Stimulated activated CD4-positive, alpha-beta T cell treated with anti-CD3 and anti-CD28 coated beads, Interleukin-1b, Interleukin-23, amount 100 ng/mL, for 24 hours (primary cell): ENCODE data around the gene DMRTA1.
"Not testable (repeated sequence)": the region's sequence is repeated elsewhere in the genome, so short reads cannot be mapped to it uniquely, and the experiment has no call there.

Experiments used
- DNase-seq, 4 experiments: peaks; one replicate each; pipeline ENCODE4 v3.0.0-alpha.2; 2020; ENCODE audit warnings: low read depth in 4 of 4, low spot score in 1 of 4

Gene DMRTA1, protein sequence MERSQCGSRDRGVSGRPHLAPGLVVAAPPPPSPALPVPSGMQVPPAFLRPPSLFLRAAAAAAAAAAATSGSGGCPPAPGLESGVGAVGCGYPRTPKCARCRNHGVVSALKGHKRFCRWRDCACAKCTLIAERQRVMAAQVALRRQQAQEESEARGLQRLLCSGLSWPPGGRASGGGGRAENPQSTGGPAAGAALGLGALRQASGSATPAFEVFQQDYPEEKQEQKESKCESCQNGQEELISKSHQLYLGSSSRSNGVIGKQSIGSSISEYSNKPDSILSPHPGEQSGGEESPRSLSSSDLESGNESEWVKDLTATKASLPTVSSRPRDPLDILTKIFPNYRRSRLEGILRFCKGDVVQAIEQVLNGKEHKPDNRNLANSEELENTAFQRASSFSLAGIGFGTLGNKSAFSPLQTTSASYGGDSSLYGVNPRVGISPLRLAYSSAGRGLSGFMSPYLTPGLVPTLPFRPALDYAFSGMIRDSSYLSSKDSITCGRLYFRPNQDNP

DNA sequence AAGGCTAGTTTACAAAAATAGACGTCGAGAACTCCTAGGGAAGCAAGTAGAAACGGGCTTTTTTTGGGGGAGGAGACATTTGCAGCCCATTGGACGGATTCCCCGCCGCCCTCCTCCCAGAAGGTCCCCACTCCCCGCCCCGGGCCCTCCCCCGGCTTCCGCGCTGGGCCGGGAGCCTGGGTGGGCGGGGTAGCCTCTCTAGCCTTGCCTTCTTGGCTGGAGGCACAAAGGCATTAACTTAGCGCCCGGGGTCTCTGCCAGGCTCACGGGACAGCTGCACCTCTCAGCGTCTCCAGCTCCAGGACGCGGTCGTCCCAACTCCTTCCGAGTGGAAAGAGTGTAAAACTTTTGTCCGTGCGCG, at the start of gene DMRTA1:
TSS of gene DMRTA1 (plus strand) at position 236 of the 361 bp plus-strand sequence. CDS start 242 bp downstream, outside the sequence.
- DNase-seq, result no peak

DNA sequence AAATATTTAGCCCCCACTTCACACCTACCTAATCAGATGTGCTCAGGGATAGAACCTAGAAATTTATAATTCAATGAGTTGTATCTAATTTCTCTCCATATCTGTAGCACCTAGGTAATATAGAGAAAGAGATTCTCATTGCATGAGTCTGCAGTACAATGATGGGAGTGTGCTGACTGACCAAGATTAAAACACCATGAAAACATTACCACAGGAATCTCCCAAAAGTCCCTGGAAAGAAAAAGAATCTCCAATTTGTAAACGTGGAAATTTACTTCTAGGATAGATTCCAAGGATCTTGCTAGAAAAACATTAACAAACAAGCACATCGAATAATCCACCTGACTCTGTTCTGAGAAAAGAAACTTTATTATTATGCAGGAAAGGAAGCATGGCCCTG, 45.0 kb upstream of the DMRTA1 start:
- no peak for DNase-seq

DNA sequence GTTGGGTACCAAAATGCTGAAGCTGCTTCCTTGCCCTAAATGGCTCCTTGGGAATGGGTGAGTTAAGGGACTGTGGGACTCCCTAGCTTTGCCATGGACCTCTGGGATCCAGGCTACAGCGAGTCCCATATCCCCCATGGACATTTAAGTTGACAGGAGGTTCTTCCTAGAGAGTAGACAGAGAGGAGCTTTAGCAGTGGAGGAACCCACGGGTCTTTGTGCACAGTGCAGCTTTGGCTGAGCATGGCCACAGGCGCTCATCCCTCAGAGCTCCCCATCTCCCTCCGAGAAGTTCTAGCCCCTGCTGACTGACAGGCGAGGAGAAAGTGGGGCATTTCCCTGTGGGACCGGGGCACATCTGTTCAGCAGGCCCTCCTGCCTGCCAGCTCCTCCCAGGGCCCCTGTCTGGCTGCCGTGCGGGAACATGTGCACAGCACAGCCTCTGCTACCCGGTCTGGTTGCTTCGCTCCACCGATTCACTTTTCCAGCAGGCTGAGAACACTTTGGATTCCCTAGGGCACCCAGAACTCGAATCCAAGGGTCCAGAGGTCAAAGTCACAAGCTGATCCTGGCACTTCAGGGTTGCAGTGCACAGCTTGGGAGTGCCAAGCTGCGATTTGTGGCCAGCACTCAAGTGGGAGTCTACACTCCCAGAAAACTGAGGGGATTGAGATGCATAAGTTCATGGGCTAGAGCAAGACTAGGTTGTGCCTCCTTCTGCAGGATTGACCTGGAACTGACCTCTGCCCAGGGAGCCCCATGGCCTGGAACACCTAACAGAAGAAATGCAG, 40.6 kb upstream of the DMRTA1 start:
- DNase-seq, result no peak

DNA sequence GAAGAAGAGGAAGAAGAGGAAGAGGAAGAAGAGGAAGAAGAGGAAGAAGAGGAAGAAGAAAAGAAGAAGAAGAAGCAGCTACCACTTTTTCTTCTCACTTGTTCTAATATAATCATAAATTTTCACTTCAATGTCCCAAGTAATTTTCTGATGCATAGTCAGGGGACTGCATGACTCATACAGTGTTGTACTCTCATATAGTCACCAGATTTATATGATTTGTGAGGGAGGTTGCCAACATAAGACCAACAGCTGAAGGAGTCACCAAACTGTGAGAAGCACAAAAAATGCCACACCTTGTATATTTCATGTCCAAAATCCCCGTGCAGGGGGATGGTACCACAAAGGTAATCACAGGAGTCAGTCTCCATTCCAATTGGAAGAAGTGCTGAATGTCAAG, 32.7 kb upstream of the DMRTA1 start:
- DNase-seq, result no peak

DNA sequence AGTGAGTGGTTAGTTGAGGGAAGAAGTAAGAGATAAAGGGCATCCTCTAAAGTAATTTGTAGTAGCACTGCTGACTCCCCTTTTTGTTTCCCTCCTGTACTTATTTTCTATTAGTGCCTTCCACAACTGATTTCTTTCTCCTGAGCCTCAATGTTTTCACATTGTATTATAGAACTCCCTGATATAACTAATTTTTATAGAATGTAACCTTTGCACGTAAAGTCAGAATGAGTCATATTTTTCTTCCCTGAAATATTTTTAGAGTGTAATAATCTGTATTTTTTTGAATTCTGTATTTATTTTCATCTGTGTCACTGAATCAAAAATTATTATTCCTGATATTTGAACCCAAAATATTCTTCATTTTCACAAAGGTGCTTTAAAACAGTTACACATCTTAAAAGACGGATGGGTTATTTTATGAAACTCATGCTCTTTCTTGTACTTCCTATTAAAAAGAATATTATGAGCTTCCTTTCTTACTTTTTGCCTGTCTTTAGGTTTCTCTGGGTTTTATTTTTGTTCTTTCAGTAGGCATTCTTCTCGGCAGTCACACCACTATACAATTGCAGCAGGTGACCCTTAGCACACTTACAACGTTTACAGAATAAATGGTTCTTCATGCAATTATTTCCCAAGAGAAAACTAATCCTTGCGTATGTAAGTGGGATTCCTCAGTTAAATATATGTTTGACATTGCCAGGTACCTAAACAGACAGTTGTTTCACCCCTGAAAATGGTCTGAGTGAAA, 30.5 kb upstream of the DMRTA1 start:
- DNase-seq, result no peak

DNA sequence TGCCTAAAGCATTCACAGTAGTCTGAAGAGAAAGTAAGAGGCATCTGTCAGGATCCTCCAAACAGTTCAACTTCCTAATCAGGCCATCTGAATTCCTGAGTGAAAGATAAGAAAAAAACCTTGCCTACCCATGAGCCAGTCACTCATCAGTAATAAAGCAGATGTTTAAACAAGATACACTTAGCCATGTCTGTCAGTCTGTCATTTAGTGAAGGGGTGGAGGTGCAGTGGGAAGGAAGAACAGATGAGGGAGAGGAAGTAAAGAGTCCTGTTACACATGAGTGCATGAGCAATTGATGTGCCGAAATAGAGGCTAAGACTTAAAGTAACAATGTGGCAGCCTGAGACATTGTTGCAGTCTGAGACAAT, 29.9 kb upstream of the DMRTA1 start:
- DNase-seq, result no peak

DNA sequence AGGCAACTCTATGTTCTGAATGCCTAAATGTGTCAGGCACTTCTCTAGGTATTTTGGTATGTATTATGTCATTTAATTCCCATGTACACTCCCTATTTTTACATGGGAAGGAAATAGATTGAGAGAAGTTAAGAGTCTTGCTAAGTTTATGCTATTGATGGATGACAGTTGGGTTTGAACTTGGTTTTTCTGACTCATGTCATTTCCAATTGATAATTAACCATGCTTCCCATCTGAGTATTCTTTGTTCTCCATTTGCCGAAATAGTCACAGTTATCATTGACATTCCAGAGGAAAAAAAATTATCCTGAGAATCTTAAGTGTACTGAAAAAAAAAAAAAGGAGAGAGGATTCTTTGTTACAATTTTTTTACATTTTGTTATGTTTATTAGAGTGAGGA, 23.1 kb upstream of the DMRTA1 start:
- DNase-seq, result no peak

DNA sequence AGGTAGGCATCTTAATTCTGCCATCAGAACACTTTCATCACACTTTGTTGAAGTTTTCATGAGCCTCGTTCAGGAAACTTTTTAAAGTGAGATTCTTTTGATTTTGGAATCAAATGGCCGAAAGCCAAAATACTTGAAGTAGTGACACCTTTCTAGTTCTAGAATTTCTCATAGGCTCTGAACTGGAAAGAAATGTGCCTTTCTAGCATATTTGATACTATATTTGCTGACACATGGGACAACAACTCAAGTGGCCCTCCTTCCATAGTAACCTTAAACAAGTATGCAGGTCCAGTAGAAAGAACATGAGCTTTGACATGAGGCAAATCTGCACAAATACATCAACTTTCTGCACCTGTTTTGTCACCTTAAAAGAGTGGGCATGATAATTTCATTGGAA, 22.0 kb upstream of the DMRTA1 start:
- no peak for DNase-seq

DNA sequence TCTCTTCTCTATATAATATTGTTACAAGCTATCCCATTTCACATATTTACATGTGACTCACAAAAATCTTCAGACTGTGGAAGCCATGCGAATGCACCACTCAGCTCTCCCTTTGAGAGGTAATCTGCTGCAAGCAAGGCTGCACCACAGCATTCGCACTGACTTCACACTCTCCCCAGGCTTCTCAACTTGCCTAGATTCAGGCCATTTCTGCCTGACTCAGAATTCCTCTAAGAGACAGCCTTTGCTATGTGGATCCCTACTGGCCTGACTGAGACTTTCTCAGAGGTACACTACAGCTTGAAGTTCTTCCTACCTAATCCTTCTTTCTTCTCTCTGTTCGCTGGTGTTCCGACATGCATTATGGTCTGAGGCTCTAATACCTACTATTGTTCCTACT, 21.1 kb upstream of the DMRTA1 start:
- DNase-seq, result no peak

DNA sequence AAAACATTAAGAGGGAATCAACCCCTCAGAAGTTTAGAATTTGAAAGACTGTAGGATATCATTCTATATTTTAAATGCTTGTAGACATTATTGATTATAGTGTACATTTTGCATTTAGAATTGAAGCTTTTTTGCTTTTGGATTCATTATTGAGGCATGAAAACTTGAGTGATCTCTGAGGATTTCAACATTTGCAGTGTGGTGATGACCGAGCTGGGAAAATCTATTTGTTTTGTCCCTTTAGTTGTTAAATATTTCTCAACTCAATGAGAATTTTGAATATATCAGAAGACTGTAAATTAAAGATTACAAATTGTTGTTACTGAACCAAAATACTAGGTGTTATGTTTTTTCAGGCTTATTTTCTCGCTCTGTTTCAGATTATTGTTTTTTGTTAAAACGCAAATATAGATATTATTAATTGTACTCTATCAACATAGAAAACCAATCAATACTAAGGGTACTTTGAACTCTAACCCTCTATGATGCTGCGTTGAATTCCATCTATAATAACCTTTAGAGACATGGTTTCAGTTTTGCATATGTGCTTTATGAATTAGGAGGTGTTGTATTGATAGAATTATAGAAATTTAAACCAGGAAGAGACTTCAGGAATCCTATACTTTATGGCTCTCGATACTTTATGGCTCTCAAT, 19.3 kb upstream of the DMRTA1 start:
- no peak for DNase-seq

DNA sequence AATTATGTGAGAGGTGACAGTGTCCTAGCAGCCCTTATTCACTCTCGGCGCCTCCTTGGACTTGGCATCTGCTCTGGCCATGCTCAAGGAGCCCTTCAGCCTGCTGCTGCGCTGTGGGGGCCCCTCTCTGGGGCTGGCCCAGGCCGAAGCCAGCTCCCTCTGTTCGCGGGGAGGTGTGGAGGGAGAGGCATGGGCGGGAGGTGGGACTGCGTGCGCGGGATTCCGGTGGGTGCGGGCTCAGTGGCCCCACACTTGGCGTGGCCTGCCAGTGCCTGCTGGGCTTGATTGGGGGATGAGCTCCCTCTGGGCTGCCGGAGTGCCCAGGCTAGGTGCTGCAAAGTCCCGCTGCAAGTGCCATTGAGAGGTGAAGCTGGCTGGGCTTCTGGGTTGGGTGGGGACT, 12.9 kb upstream of the DMRTA1 start:
- DNase-seq, result no peak

DNA sequence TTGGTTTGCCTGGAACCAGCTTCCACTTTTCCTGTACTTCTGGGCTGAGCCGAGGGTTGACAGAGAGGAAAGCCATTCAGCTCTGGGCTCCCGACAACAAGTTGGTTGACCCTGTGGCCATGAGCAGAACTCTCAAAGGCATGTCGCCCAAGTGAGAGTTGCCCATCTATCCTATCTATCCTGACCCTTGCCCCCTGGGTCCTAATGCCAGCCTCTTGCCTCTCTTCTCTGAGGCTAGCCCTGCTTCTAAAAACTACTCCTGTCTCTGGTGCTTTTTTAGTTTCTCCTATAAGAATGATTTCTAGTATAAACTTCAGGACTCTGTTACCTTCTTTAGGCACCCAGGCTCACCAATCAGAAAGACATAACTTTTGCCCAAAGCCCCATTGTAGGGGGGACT, 11.4 kb upstream of the DMRTA1 start:
- DNase-seq, result not testable (repeated sequence)

DNA sequence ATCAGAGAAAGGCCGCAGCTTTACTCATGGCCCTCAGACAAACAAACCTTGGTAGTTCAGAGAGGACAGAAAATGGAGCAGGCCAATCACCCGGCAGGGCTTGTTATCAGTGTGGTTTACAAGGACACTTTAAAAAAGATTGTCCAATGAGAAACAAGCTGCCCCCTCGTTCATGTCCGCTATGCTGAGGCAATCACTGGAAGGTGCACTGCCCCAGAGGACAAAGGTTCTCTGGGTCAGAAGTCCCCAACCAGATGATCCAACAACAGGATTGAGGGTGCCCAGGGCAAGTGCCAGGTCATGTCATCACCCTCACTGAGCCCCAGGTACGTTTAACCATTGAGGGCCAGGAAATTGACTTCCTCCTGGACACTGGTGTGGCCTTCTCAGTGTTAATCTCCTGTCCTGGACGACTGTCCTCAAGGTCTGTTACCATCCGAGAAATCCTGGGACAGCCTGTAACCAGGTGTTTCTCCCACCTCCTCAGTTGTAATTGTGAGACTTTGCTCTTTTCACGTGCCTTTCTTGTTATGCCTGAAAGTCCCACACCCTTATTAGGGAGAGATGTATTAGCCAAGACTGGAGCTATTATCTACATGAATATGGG, 9.1 kb upstream of the DMRTA1 start:
- not testable (repeated sequence) for DNase-seq

DNA sequence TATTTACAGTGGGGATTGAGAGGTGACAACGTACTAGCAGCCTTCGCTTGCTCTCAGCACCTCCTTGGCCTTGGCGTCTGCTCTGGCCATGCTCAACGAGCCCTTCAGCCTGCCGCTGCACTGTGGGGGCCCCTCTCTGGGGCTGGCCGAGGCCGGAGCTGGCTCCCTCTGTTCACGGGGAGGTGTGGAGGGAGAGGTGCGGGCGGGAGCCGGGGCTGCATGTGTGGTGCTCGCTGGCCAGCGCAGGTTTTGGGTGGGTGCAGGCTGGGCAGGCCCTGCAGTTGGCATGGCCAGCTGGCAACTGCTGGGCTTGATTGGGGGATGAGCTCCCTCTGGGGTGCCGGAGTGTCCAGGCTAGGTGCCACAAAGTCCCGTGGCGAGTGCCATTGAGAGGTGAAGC, 5.8 kb upstream of the DMRTA1 start:
- no peak for DNase-seq

DNA sequence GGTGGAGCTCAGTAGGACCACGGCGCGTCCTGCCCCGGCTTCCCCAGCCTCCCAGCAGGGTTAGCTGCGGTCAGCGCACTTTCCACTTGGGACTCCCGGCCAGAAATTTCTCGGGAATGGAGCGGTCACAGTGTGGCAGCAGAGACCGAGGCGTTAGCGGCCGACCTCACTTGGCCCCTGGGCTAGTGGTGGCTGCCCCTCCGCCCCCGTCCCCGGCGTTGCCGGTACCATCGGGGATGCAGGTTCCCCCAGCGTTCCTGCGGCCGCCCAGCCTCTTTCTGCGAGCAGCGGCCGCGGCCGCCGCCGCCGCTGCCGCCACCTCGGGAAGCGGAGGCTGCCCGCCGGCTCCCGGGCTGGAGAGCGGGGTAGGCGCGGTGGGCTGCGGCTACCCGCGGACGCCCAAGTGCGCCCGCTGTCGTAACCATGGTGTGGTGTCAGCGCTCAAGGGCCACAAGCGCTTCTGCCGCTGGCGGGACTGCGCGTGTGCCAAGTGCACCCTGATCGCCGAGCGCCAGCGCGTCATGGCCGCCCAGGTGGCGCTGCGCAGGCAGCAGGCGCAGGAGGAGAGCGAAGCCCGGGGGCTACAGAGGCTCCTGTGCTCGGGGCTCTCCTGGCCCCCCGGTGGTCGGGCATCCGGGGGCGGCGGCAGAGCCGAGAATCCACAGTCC, 460 bp downstream of the DMRTA1 start:
- DNase-seq, result peak in 2 of 4 experiments; percentile 9 to 17

DNA sequence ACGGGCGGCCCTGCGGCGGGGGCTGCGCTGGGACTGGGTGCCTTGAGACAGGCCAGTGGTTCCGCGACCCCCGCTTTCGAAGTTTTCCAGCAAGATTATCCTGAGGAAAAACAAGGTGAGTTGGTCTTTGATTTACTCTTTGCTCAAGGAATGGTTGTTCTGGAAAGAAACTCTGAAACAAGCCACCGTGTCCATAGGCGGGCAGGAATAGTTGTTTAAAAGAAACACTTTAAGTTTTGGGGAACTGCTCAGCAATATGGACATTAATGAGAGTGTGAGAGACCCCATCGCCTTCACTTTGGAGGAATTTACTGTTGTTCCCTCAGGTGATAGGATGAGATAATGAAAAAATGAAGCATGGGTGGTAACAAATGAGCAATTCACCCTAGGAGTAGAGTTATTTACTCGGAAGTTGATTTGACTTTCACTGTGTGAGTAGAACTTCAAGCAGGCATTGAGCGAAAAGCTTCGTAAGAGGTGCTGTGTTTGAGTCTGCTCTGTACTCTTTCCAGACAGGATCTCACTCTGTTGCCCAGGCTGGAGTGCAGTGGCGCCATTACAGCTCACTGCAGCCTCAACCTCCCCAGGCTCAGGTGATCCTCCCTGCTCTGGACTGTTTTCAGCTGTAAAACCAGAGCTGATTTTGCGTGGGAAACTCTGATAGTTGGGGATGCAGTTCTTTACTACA, 1.1 kb downstream of the DMRTA1 start:
- DNase-seq, result no peak

DNA sequence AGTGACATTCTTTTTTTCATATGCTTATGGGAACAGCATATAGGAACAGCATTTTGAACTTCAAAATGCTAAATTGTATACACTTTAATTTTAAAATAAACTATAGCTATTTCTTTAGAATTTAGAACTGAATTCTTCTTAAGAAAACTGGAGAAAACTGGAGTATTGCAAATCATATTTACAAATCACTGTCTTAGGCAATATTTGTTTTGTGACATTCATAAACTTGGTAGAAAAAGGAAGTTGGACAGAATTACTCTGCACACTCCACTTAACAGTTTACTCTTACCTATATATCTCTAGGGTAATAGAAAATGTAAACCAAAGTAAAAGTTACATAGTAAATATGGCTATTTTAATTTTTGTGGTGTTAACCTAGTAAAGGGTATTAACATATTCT, 3.1 kb downstream of the DMRTA1 start:
- no peak for DNase-seq

DNA sequence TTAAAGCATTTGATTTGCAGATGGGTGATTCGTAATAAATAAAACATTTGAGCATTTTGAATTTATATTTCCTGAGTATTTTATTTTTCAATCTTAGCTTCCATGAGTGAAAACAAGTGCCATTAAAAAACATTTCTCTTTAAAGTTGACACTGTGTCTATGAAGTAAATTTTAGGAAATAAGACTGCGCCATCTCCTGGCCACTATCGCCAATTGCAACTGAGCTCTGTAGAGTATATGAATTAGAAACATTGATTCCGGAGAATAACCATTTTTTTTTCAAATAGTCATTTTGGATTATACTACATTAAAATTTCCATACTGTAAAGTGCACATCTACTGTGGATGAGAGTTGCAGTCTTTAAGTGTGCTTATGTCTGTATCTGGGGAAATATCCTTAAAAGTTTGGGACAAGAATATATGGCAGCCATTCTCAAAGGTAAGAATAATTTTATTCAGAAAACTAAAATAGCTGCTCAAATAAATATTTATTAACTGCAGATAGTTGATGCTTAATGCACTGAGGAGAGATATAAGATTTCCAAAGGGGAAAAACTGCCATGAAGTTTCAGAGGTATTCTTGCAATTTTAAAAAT, 5.9 kb downstream of the DMRTA1 start:
- DNase-seq, result peak in 3 of 4 experiments; percentile 18 to 35 (median 30)

DNA sequence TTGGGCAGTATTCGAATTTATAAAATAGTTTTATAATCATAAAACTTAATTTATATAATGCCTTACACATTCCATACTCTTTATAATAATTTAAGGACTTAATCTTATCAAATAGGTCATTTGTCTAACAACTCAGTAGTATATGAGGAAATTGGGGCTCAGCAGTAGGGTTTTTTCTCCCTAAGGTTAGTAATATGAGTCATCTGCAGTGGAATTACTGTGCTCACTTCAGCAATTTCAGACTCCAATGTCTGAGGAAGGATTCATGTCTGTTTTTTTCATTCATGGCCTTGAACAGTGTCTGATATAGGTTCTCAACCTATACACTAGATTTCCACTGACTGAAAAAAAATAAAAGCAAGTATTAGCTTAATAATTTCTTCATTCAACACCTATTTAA, 7.4 kb downstream of the DMRTA1 start:
- no peak for DNase-seq
